Upper lobe of left lung (tissue), 6 donors: ENCODE measurements around the gene SHC1. TPM values are rescaled to one million over a fixed set of nuclear protein-coding genes. Genes with fewer than 3 reads are reported as not detected.

Experiments used
- ATAC-seq, 2 donors: fragments of 200-7000 bp; cut with Tn5 transposase; one replicate each; pipeline ENCODE4 v1.9.1; 2022; ENCODE audit warnings: mild to moderate bottlenecking in 2 of 2, moderate library complexity in 2 of 2; ENCODE audit not compliant: low FRiP score in 2 of 2
- DNase-seq, 2 donors: peaks; one replicate each; pipeline ENCODE4 v3.0.0-alpha.2; 2019 to 2020
- H3K27ac ChIP-seq, 4 donors: fragments of 200-600 bp; sonication (generic); one replicate each; pipeline ENCODE4 v1.5.1; 2016 to 2019
- H3K27me3 ChIP-seq, 4 donors: fragments of 200-600 bp; sonication (generic); one replicate each; pipeline ENCODE4 v1.5.1; 2017 to 2019
- H3K36me3 ChIP-seq, 4 donors: fragments of 200-600 bp; sonication (generic); one replicate each; pipeline ENCODE4 v1.5.1; 2016 to 2019
- H3K4me1 ChIP-seq, 4 donors: fragments of 200-600 bp; sonication (generic); one replicate each; pipeline ENCODE4 v1.5.1; 2018 to 2019
- H3K4me3 ChIP-seq, 4 donors: fragments of 200-600 bp; sonication (generic); one replicate each; pipeline ENCODE4 v1.5.1; 2017 to 2019; ENCODE audit warnings: mild to moderate bottlenecking in 2 of 4, moderate library complexity in 1 of 4
- H3K9me3 ChIP-seq, 4 donors: fragments of 200-600 bp; sonication (generic); one replicate each; pipeline ENCODE4 v1.5.1; 2018 to 2019
- CTCF ChIP-seq, 6 experiments: fragments of 450-650 bp in 4 of 6; fragments of 200-600 bp in 2 of 6; sonication (generic) in 2 of 6; IDR thresholded peaks; one replicate each; pipeline ENCODE4 v1.5.1; 2016 to 2019; ENCODE audit warnings: antibody characterized with exemption in 6 of 6
- EP300 ChIP-seq, 4 donors: sonication (generic); formaldehyde crosslinking; IDR thresholded peaks; one replicate each; pipeline ENCODE4 v1.5.1; 2017; ENCODE audit warnings: antibody characterized with exemption in 4 of 4, control low read depth in 2 of 4
- POLR2A ChIP-seq, 4 donors: fragments of 450-650 bp; IDR thresholded peaks; one replicate each; pipeline ENCODE4 v1.5.1; 2016 to 2017; ENCODE audit warnings: antibody characterized with exemption in 4 of 4, mild to moderate bottlenecking in 2 of 4
- POLR2AphosphoS5 ChIP-seq, 2 donors: sonication (generic); formaldehyde crosslinking; IDR thresholded peaks; one replicate each; pipeline ENCODE4 v1.5.1; 2017; ENCODE audit warnings: antibody characterized with exemption in 2 of 2
- WGBS, 2 donors: methylation state at CpG; one replicate each; pipeline ENCODE4 v1.1.5; 2017 to 2018; 5-methylcytosine and 5-hydroxymethylcytosine counted together
- total RNA-seq, 6 donors: library from RNA; depleted of rRNA in 4 of 6; stranded (reverse); fragments of >200 nt in 4 of 6; gene quantifications; one replicate each; pipeline versions ENCODE4 v1.1.0 to v1.2.1, GENCODE V29; 2016 to 2021
- donor health status: DM: no; HTN: no; CAD: no; lungs with moderate emphysema.
- donor health status: DM: no; HTN: yes; CAD: no; lungs with severe emphysema.

The SHC1 gene
- 100 to 1,000 TPM in 1 of 6 donors, 10 to 100 TPM in 5; 55.5 to 130 (median 69.1) TPM for total RNA-seq

GRCh38 chr1:154970631-154971340 is at the start of gene SHC1:
Gene SHC1, minus strand, starts transcription at chr1:154970747. Its CDS starts 221 bp downstream, at chr1:154970526.
- H3K27ac ChIP-seq = peak within 1 kb of the TSS; percentile 97 to 99 (median 98)
- no peaks in the 10 kb centered on the region for H3K27me3 ChIP-seq
- peak within 1 kb of the TSS; percentile 25 to 61 (median 36) for H3K4me3 ChIP-seq
- peak; percentile 83 to 96 for TF ChIP-seq POLR2AphosphoS5 (IDR thresholded peaks at IDR 0.05)
- TF ChIP-seq CTCF (IDR thresholded peaks at IDR 0.05) = no peak
- TF ChIP-seq POLR2A (IDR thresholded peaks at IDR 0.05) = peak in 3 of 4 donors; percentile 39 to 87 (median 77)
- peak; percentile 84 to 94 for DNase-seq
- H3K4me1 ChIP-seq = peaks cover 46 to 63% (median 58%) of the 10 kb centered on the region in 4 donors
- peaks cover 15 to 37% (median 28%) of the 10 kb centered on the region in 4 donors for H3K36me3 ChIP-seq
- WGBS, 2 donors = 20 to 22% methylated on average over 11 to 15 of the region's 15 CpGs
- H3K9me3 ChIP-seq = no peaks in the 10 kb centered on the region
- ATAC-seq = peak; percentile 70 to 71

- peaks cover 4 to 22% (median 19%) of the 10 kb centered on the region in 4 donors for H3K36me3 ChIP-seq
- 83 to 85% methylated on average over 10 to 11 of the region's 11 CpGs for WGBS, 2 donors
- H3K4me3 ChIP-seq = no peak overlapping the region
- H3K4me1 ChIP-seq = peaks cover 28 to 37% (median 37%) of the 10 kb centered on the region in 4 donors
- H3K27ac ChIP-seq = peak overlapping the region in 2 of 4 donors; percentile 11 to 88
- no peak for ATAC-seq
- no peaks in the 10 kb centered on the region for H3K27me3 ChIP-seq
- H3K9me3 ChIP-seq = no peaks in the 10 kb centered on the region
- TF ChIP-seq CTCF (IDR thresholded peaks at IDR 0.05) (no peak), EP300 (IDR thresholded peaks at IDR 0.05) (no peak), POLR2A (IDR thresholded peaks at IDR 0.05) (no peak), POLR2AphosphoS5 (IDR thresholded peaks at IDR 0.05) (no peak)
- no peak for DNase-seq
Measured at GRCh38 chr1:155019377-155020245, 49.1 kb upstream of the SHC1 start.

GRCh38 chr1:155018617-155019348 is 48.2 kb upstream of the SHC1 start:
- no peak overlapping the region for H3K4me3 ChIP-seq
- TF ChIP-seq POLR2A (IDR thresholded peaks at IDR 0.05) (peak in 1 of 4 donors; percentile 7), EP300 (IDR thresholded peaks at IDR 0.05) (no peak)
- H3K27me3 ChIP-seq = no peaks in the 10 kb centered on the region
- 82 to 84% methylated on average over 8 of the region's 8 CpGs for WGBS, 2 donors
- H3K36me3 ChIP-seq = peaks cover 4 to 29% (median 23%) of the 10 kb centered on the region in 4 donors
- no peak for DNase-seq
- H3K9me3 ChIP-seq = no peaks in the 10 kb centered on the region
- ATAC-seq = no peak
- peak overlapping the region in 2 of 4 donors; percentile 85 to 88 for H3K27ac ChIP-seq
- peaks cover 33 to 41% (median 40%) of the 10 kb centered on the region in 4 donors for H3K4me1 ChIP-seq

- Histone ChIP-seq H3K9me3 (no peaks in the 10 kb centered on the region), H3K4me1 (peaks cover 42 to 49% (median 44%) of the 10 kb centered on the region in 4 donors), H3K36me3 (peaks cover 4 to 29% (median 23%) of the 10 kb centered on the region in 4 donors), H3K27ac (peak overlapping the region; percentile 74 to 88 (median 85)), H3K27me3 (no peaks in the 10 kb centered on the region), H3K4me3 (peak overlapping the region in 2 of 4 donors; percentile 44 to 46)
- TF ChIP-seq EP300 (IDR thresholded peaks at IDR 0.05) (no peak), POLR2A (IDR thresholded peaks at IDR 0.05) (no peak), CTCF (IDR thresholded peaks at IDR 0.05) (no peak), POLR2AphosphoS5 (IDR thresholded peaks at IDR 0.05) (no peak)
- no peak for DNase-seq
- 41 to 47% methylated on average over 6 of the region's 6 CpGs for WGBS, 2 donors
- ATAC-seq = no peak
Measured at GRCh38 chr1:155017946-155018316, 47.4 kb upstream of the SHC1 start.
